ENCODE data around the gene KIF16B.
A peak's percentile ranks its signal among the peaks of the same experiment; 100 is the strongest.
"Not testable (repeated sequence)": the region's sequence is repeated elsewhere in the genome, so short reads cannot be mapped to it uniquely, and the experiment has no call there.

The KIF16B gene

GRCh38 chr20:16260911-16261310 lies 312.3 kb downstream of the KIF16B start:
- Histone ChIP-seq H3K36me3 (ENCODE audit: control insufficient read depth in 2 of 2, insufficient read depth in 1 of 2, low read length in 2 of 2) (no peaks in the 10 kb centered on the region), H3K4me1 (ENCODE audit: control insufficient read depth, insufficient read depth, low read length) (no peaks in the 10 kb centered on the region), H3K9me3 (ENCODE audit: control insufficient read depth, insufficient read depth, low read depth, low read length) (no peaks in the 10 kb centered on the region), H3K27ac (ENCODE audit: extremely low read depth, low read depth, low read length) (no peak overlapping the region), H3K4me3 (ENCODE audit: low read depth, low read length) (no peak overlapping the region)
- POLR2A ChIA-PET, result no interaction called here
- TF ChIP-seq ZNF266 (tag by site-specific recombination; IDR thresholded peaks at IDR 0.05; ENCODE audit: low read depth) (no peak), ZNF639 (tag by site-specific recombination; IDR thresholded peaks at IDR 0.05) (no peak)
- CTCF ChIA-PET, result no interaction called here

GRCh38 chr20:16260133-16260532 lies 313.1 kb downstream of the KIF16B start:
- H3K36me3 ChIP-seq (ENCODE audit: control insufficient read depth in 2 of 2, insufficient read depth in 1 of 2, low read length in 2 of 2); H3K4me3 ChIP-seq (ENCODE audit: low read depth, low read length); POLR2A ChIA-PET; H3K27ac ChIP-seq (ENCODE audit: extremely low read depth, low read depth, low read length); CTCF ChIA-PET; H3K4me1 ChIP-seq (ENCODE audit: control insufficient read depth, insufficient read depth, low read length); H3K9me3 ChIP-seq (ENCODE audit: control insufficient read depth, insufficient read depth, low read depth, low read length): not testable (repeated sequence)

GRCh38 chr20:16258766-16259165 lies 314.5 kb downstream of the KIF16B start:
- H3K9me3 ChIP-seq (ENCODE audit: control insufficient read depth, insufficient read depth, low read depth, low read length), result no peaks in the 10 kb centered on the region
- ChIA-PET POLR2A (no interaction called here), CTCF (no interaction called here)
- H3K4me1 ChIP-seq (ENCODE audit: control insufficient read depth, insufficient read depth, low read length), result no peaks in the 10 kb centered on the region
- no peak overlapping the region for H3K4me3 ChIP-seq (ENCODE audit: low read depth, low read length)
- TF ChIP-seq ZNF792 (tag by site-specific recombination; IDR thresholded peaks at IDR 0.05) (no peak), KLF1 (tag by site-specific recombination; IDR thresholded peaks at IDR 0.05) (peak; percentile 74)
- no peaks in the 10 kb centered on the region for H3K36me3 ChIP-seq (ENCODE audit: control insufficient read depth in 2 of 2, insufficient read depth in 1 of 2, low read length in 2 of 2)
- no peak overlapping the region for H3K27ac ChIP-seq (ENCODE audit: extremely low read depth, low read depth, low read length)

GRCh38 chr20:16257813-16258430 lies 315.3 kb downstream of the KIF16B start:
- H3K4me3 ChIP-seq (ENCODE audit: low read depth, low read length), result no peak overlapping the region
- H3K4me1 ChIP-seq (ENCODE audit: control insufficient read depth, insufficient read depth, low read length), result no peaks in the 10 kb centered on the region
- ChIA-PET POLR2A (no interaction called here), CTCF (no interaction called here)
- TF ChIP-seq KLF1 (tag by site-specific recombination; IDR thresholded peaks at IDR 0.05) (peak; percentile 49; the same call in 1 of the 2 replicates), KLF17 (tag by site-specific recombination; IDR thresholded peaks at IDR 0.05) (peak; percentile 61), ZBTB17 (tag by site-specific recombination; IDR thresholded peaks at IDR 0.05) (no peak)
- no peaks in the 10 kb centered on the region for H3K9me3 ChIP-seq (ENCODE audit: control insufficient read depth, insufficient read depth, low read depth, low read length)
- no peak overlapping the region for H3K27ac ChIP-seq (ENCODE audit: extremely low read depth, low read depth, low read length)
- no peaks in the 10 kb centered on the region for H3K36me3 ChIP-seq (ENCODE audit: control insufficient read depth in 2 of 2, insufficient read depth in 1 of 2, low read length in 2 of 2)

GRCh38 chr20:16257021-16257420 lies 316.2 kb downstream of the KIF16B start:
- no peak overlapping the region for H3K4me3 ChIP-seq (ENCODE audit: low read depth, low read length)
- CTCF ChIA-PET, result no interaction called here
- H3K36me3 ChIP-seq (ENCODE audit: control insufficient read depth in 2 of 2, insufficient read depth in 1 of 2, low read length in 2 of 2), result no peaks in the 10 kb centered on the region
- H3K27ac ChIP-seq (ENCODE audit: extremely low read depth, low read depth, low read length), result no peak overlapping the region
- H3K9me3 ChIP-seq (ENCODE audit: control insufficient read depth, insufficient read depth, low read depth, low read length), result no peaks in the 10 kb centered on the region
- POLR2A ChIA-PET, result no interaction called here
- H3K4me1 ChIP-seq (ENCODE audit: control insufficient read depth, insufficient read depth, low read length), result no peaks in the 10 kb centered on the region
- TF ChIP-seq FEZF1 (tag by site-specific recombination; IDR thresholded peaks at IDR 0.05) (no peak), SP7 (tag by site-specific recombination; IDR thresholded peaks at IDR 0.05) (no peak), ZBTB26 (tag by site-specific recombination; optimal IDR thresholded peaks at IDR 0.05) (no peak), ZNF513 (tag by site-specific recombination; IDR thresholded peaks at IDR 0.05) (no peak), TRIM28 (IDR thresholded peaks at IDR 0.05; ENCODE audit: borderline replicate concordance, low read length) (no peak), ZSCAN4 (tag by site-specific recombination; IDR thresholded peaks at IDR 0.05) (no peak), ZNF341 (tag by site-specific recombination; IDR thresholded peaks at IDR 0.05; ENCODE audit: low read depth) (no peak), ZNF654 (tag by site-specific recombination; IDR thresholded peaks at IDR 0.05; ENCODE audit: low read depth) (no peak), AEBP2 (tag by site-specific recombination; IDR thresholded peaks at IDR 0.05; ENCODE audit: borderline replicate concordance) (no peak), ZNF792 (tag by site-specific recombination; IDR thresholded peaks at IDR 0.05) (no peak), KLF10 (tag by site-specific recombination; IDR thresholded peaks at IDR 0.05) (no peak)

All from HEK293 (cell line).